ENCODE results near the gene SAPCD1.
A peak's percentile ranks its signal among the peaks of the same experiment; 100 is the strongest.
"Not testable (repeated sequence)": the region's sequence is repeated elsewhere in the genome, so short reads cannot be mapped to it uniquely, and the experiment has no call there.

Gene SAPCD1

DNA sequence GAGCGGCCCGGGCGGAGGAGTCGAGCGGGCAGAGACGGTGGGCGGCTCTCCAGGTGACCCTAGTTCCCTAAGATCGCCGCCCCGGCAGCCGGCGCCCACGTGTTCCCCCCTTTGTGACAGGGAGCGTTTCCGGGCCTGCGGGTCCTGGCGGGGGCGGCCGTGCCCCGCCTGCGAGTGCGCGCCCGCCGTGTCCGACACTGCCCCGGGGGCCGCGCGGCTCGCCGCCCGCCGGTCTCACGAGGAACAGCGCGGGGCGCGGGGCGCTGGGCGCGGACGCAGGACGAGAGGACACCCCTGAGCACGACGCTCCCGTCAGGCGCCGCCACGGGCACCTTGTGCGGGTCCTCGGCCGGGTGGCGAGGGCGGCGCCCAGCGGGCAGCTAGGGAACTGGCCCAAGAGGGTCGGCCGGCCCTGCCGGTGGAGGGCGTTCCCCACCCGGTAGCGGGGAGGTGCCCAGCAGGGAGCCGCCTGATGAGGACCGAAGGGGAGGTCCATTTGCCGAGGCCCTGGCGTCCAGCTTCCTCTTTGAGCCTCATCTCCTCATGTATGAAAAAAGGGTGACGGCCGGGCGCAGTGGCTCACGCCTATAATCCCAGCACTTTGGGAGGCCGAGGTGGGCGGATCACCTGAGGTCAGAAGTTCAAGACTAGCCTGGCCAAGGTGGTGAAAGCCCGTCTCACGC lies 33.3 kb downstream of the SAPCD1 start, which contains the start of gene VARS1:
Gene VARS1 (minus strand): TSS at position 137 of the 683 bp plus-strand sequence. CDS start 535 bp downstream, outside the sequence.
- H3K9me3 ChIP-seq (ENCODE audit: control insufficient read depth in 1 of 2, low read length in 2 of 2) = no peaks in the 10 kb centered on the region
- H3K4me3 ChIP-seq (ENCODE audit: low read depth in 1 of 2, low read length in 2 of 2) = peak within 1 kb of the TSS; percentile 68 to 94
- H3K4me1 ChIP-seq (ENCODE audit: control insufficient read depth in 1 of 2, insufficient read depth in 2 of 2, low read length in 2 of 2) = peaks cover 0 to 10% of the 10 kb centered on the region in 2 donors
- no peaks in the 10 kb centered on the region for H3K27me3 ChIP-seq (ENCODE audit: low read depth, low read length)
- H3K27ac ChIP-seq (ENCODE audit: low read length) = peak within 1 kb of the TSS; percentile 97
- H3K36me3 ChIP-seq (ENCODE audit: control insufficient read depth in 1 of 2, insufficient read depth in 2 of 2, low read length in 2 of 2) = peaks cover 4 to 20% of the 10 kb centered on the region in 2 donors

- Histone ChIP-seq H3K4me3 (ENCODE audit: low read depth in 1 of 2, low read length in 2 of 2) (no peak overlapping the region), H3K4me1 (ENCODE audit: control insufficient read depth in 1 of 2, insufficient read depth in 2 of 2, low read length in 2 of 2) (peaks cover 0 to 10% of the 10 kb centered on the region in 2 donors), H3K27ac (ENCODE audit: low read length) (no peak overlapping the region)
Observed at GRCh38 chr6:31796993-31797385, 34.5 kb downstream of the SAPCD1 start.

DNA sequence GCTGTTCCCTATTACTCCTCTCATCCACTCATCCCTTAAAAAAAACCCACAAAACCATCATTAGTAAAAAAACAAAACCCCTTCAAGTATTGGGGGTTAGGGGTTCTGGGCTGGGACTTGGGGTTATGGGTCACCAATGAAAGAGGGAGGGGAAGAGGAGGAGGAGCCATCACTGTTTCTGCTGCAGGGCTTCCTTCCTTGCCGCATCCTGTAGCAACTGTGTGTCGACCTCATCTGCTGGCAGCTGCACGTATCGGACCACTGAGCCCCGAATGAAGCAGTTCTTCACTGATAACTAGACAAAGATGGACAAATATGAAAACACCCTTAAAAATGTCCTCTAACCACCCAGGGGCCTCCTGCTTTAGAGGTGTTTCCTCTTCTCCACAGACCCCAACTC lies 35.1 kb downstream of the SAPCD1 start:
- Histone ChIP-seq H3K9me3 (ENCODE audit: control insufficient read depth in 1 of 2, low read length in 2 of 2) (no peaks in the 10 kb centered on the region), H3K4me3 (ENCODE audit: low read depth in 1 of 2, low read length in 2 of 2) (no peak overlapping the region), H3K27ac (ENCODE audit: low read length) (no peak overlapping the region), H3K4me1 (ENCODE audit: control insufficient read depth in 1 of 2, insufficient read depth in 2 of 2, low read length in 2 of 2) (peaks cover 0 to 10% of the 10 kb centered on the region in 2 donors), H3K27me3 (ENCODE audit: low read depth, low read length) (no peaks in the 10 kb centered on the region), H3K36me3 (ENCODE audit: control insufficient read depth in 1 of 2, insufficient read depth in 2 of 2, low read length in 2 of 2) (peaks cover 0 to 8% of the 10 kb centered on the region in 2 donors)

More at GRCh38 chr6:31796993-31797385, 34.5 kb downstream of the SAPCD1 start:
- Histone ChIP-seq H3K36me3 (ENCODE audit: control insufficient read depth in 1 of 2, insufficient read depth in 2 of 2, low read length in 2 of 2) (peaks cover 4 to 14% of the 10 kb centered on the region in 2 donors), H3K9me3 (ENCODE audit: control insufficient read depth in 1 of 2, low read length in 2 of 2) (no peaks in the 10 kb centered on the region), H3K27me3 (ENCODE audit: low read depth, low read length) (no peaks in the 10 kb centered on the region)

- no peak overlapping the region for H3K4me3 ChIP-seq (ENCODE audit: low read depth in 1 of 2, low read length in 2 of 2)
- H3K36me3 ChIP-seq (ENCODE audit: control insufficient read depth in 1 of 2, insufficient read depth in 2 of 2, low read length in 2 of 2) = peaks cover 0 to 7% of the 10 kb centered on the region in 2 donors
- no peak overlapping the region for H3K27ac ChIP-seq (ENCODE audit: low read length)
- H3K27me3 ChIP-seq (ENCODE audit: low read depth, low read length) = no peaks in the 10 kb centered on the region
- no peaks in the 10 kb centered on the region for H3K9me3 ChIP-seq (ENCODE audit: control insufficient read depth in 1 of 2, low read length in 2 of 2)
- H3K4me1 ChIP-seq (ENCODE audit: control insufficient read depth in 1 of 2, insufficient read depth in 2 of 2, low read length in 2 of 2) = peaks cover 0 to 5% of the 10 kb centered on the region in 2 donors
Observed at GRCh38 chr6:31799781-31800180, 37.3 kb downstream of the SAPCD1 start.

DNA sequence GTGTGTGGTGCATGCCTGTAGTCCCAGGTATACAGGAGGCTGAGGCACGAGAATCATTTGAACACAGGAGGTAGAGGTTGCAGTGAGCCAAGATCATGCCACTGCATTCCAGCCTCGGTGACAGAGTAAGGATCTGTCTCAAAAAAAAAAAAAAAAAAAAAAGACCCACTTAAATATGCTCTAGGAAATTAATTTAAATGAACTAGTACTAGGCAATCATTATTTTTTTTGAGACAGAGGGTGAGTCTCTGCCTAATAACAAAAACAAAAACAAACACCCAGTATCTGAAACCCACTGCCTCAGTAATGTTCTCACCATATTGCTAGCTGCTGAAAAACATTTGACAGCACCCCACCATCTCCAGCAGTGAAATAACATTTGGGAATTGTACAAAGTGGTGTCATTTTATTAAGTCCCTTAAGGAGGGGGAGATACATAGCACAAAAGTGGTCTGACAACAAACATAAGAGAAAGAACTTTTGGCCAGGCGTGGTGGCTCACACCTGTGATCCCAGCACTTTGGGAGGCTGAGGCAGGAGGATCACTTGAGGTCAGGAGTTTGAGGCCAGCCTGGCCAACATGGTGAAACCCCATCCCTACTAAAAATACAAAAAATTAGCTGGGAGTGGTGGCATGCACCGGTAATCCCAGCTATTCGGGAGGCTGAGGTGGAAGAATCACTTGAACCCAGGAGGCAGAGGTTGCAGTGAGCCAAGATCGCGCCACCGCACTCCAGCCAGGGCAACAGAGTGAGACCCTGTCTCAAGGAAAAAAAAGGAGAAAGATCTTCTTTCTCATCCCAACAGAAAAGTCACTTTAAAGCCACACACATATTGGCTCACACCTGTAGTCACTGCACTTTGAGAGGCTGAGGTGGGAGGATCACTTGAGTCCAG lies 38.8 kb downstream of the SAPCD1 start:
- H3K4me3 ChIP-seq (ENCODE audit: low read depth in 1 of 2, low read length in 2 of 2); H3K9me3 ChIP-seq (ENCODE audit: control insufficient read depth in 1 of 2, low read length in 2 of 2); H3K27me3 ChIP-seq (ENCODE audit: low read depth, low read length); H3K36me3 ChIP-seq (ENCODE audit: control insufficient read depth in 1 of 2, insufficient read depth in 2 of 2, low read length in 2 of 2); H3K4me1 ChIP-seq (ENCODE audit: control insufficient read depth in 1 of 2, insufficient read depth in 2 of 2, low read length in 2 of 2); H3K27ac ChIP-seq (ENCODE audit: low read length): not testable (repeated sequence)

DNA sequence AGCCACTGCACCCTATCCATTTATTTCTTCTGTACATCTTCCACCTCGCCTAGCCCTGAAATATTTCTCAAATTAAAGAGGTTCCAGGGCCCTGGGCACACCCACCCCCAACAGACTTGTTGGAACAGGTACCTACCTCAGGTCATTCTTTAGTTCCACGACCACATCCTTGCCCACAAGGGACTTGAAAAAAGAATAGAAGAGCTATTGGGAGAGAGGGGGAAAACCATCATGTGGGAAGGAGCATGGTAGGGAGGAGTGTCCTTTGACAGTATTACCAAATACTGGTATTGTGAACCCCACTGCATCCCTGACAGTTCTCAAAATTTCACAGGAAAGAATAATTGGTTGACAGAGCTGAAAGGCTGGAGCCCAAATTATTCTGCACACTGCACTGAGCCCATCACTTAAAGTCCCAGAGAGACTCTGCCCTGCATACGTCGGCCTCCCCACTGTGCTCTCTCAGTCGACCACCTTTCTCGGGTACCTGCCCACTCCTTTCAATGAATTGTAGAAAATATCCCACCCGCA lies 43.5 kb downstream of the SAPCD1 start:
- peak overlapping the region; percentile 97 for H3K27ac ChIP-seq (ENCODE audit: low read length)
- H3K4me3 ChIP-seq (ENCODE audit: low read depth in 1 of 2, low read length in 2 of 2) = peak overlapping the region; percentile 59 to 90
- H3K27me3 ChIP-seq (ENCODE audit: low read depth, low read length) = no peaks in the 10 kb centered on the region
- H3K9me3 ChIP-seq (ENCODE audit: control insufficient read depth in 1 of 2, low read length in 2 of 2) = no peaks in the 10 kb centered on the region
- H3K4me1 ChIP-seq (ENCODE audit: control insufficient read depth in 1 of 2, insufficient read depth in 2 of 2, low read length in 2 of 2) = peaks cover 8 to 12% of the 10 kb centered on the region in 2 donors
- peaks cover 0 to 3% of the 10 kb centered on the region in 2 donors for H3K36me3 ChIP-seq (ENCODE audit: control insufficient read depth in 1 of 2, insufficient read depth in 2 of 2, low read length in 2 of 2)

GRCh38 chr6:31806470-31807272 lies 44.2 kb downstream of the SAPCD1 start, which contains the start of gene LSM2:
Gene LSM2 (minus strand): TSS chr6:31806966. CDS start chr6:31806757, 209 bp downstream.
- Histone ChIP-seq H3K27me3 (ENCODE audit: low read depth, low read length) (no peaks in the 10 kb centered on the region), H3K9me3 (ENCODE audit: control insufficient read depth in 1 of 2, low read length in 2 of 2) (no peaks in the 10 kb centered on the region), H3K4me3 (ENCODE audit: low read depth in 1 of 2, low read length in 2 of 2) (peak within 1 kb of the TSS; percentile 59 to 90), H3K36me3 (ENCODE audit: control insufficient read depth in 1 of 2, insufficient read depth in 2 of 2, low read length in 2 of 2) (peaks cover 0 to 3% of the 10 kb centered on the region in 2 donors), H3K27ac (ENCODE audit: low read length) (peak within 1 kb of the TSS; percentile 97), H3K4me1 (ENCODE audit: control insufficient read depth in 1 of 2, insufficient read depth in 2 of 2, low read length in 2 of 2) (peaks cover 8 to 12% of the 10 kb centered on the region in 2 donors)

- H3K27ac ChIP-seq (ENCODE audit: low read length); H3K4me3 ChIP-seq (ENCODE audit: low read depth in 1 of 2, low read length in 2 of 2); H3K27me3 ChIP-seq (ENCODE audit: low read depth, low read length); H3K36me3 ChIP-seq (ENCODE audit: control insufficient read depth in 1 of 2, insufficient read depth in 2 of 2, low read length in 2 of 2); H3K9me3 ChIP-seq (ENCODE audit: control insufficient read depth in 1 of 2, low read length in 2 of 2): not testable (repeated sequence)
- peaks cover 8 to 18% of the 10 kb centered on the region in 2 donors for H3K4me1 ChIP-seq (ENCODE audit: control insufficient read depth in 1 of 2, insufficient read depth in 2 of 2, low read length in 2 of 2)
Observed at GRCh38 chr6:31808599-31808998, 46.1 kb downstream of the SAPCD1 start.

- no peaks in the 10 kb centered on the region for H3K9me3 ChIP-seq (ENCODE audit: control insufficient read depth in 1 of 2, low read length in 2 of 2)
- H3K4me3 ChIP-seq (ENCODE audit: low read depth in 1 of 2, low read length in 2 of 2) = no peak overlapping the region
- peaks cover 4 to 13% of the 10 kb centered on the region in 2 donors for H3K4me1 ChIP-seq (ENCODE audit: control insufficient read depth in 1 of 2, insufficient read depth in 2 of 2, low read length in 2 of 2)
- no peaks in the 10 kb centered on the region for H3K27me3 ChIP-seq (ENCODE audit: low read depth, low read length)
- H3K36me3 ChIP-seq (ENCODE audit: control insufficient read depth in 1 of 2, insufficient read depth in 2 of 2, low read length in 2 of 2) = no peaks in the 10 kb centered on the region
- H3K27ac ChIP-seq (ENCODE audit: low read length) = no peak overlapping the region
Observed at GRCh38 chr6:31811645-31812044, 49.2 kb downstream of the SAPCD1 start.

GRCh38 chr6:31813465-31813849 lies 51.0 kb downstream of the SAPCD1 start:
- H3K4me1 ChIP-seq (ENCODE audit: control insufficient read depth in 1 of 2, insufficient read depth in 2 of 2, low read length in 2 of 2) = peaks cover 4 to 11% of the 10 kb centered on the region in 2 donors
- H3K4me3 ChIP-seq (ENCODE audit: low read depth in 1 of 2, low read length in 2 of 2) = no peak overlapping the region
- no peaks in the 10 kb centered on the region for H3K27me3 ChIP-seq (ENCODE audit: low read depth, low read length)
- H3K36me3 ChIP-seq (ENCODE audit: control insufficient read depth in 1 of 2, insufficient read depth in 2 of 2, low read length in 2 of 2) = no peaks in the 10 kb centered on the region
- no peaks in the 10 kb centered on the region for H3K9me3 ChIP-seq (ENCODE audit: control insufficient read depth in 1 of 2, low read length in 2 of 2)
- peak overlapping the region; percentile 87 for H3K27ac ChIP-seq (ENCODE audit: low read length)

Measured in muscle layer of duodenum (tissue), 2 donors.